NCI-H226 (cell line): ENCODE measurements around the gene FARS2.

Source experiments
- DNase-seq: peaks from one replicate; pipeline ENCODE4 v3.0.0-alpha.2; 2015

FARS2 gene

DNA sequence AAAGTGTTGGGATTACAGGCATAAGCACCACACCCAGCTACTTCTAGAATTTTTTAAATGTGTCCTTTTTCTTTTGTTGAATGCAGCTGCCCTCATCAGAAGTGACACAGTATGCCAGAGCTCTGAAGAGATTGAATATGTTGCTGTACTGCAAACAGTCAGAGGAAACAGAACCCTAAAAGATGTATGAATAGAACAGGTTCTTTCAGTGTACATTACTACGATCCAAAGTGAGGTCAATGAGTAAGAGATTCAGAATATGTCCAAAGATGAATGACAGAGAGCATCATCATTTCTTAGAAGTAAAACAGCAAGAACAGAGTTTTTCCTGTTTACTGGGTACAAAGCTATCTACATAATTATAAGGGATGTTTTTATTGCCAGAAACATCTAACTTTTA, 476.9 kb downstream of the FARS2 start:
- no peak for DNase-seq

GRCh38 chr6:5744497-5744896, 483.2 kb downstream of the FARS2 start:
- DNase-seq, result no peak

DNA sequence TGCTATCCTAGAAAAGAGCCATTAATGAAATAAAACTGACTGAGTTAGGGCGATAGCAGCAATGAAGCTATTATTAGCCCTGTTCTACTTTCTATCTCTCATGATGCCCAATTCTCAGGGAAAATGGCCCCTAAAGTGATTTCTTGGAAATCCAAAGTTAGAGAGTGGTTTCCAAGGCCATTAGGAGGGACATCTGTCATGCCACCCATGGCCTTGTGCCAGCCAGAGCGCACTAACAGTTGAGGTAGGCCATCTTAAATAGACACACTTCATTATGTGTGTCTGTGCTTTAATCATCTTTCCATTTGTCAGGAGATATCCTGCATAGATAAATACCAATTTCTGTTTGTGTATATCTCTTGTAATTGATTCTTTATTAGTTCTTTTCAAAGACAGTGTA, 483.8 kb downstream of the FARS2 start:
- no peak for DNase-seq

GRCh38 chr6:5746053-5746758, 484.9 kb downstream of the FARS2 start:
- DNase-seq, result no peak

GRCh38 chr6:5746759-5747130, 485.4 kb downstream of the FARS2 start:
- DNase-seq, result no peak

GRCh38 chr6:5747379-5747778, 486.1 kb downstream of the FARS2 start:
- no peak for DNase-seq

DNA sequence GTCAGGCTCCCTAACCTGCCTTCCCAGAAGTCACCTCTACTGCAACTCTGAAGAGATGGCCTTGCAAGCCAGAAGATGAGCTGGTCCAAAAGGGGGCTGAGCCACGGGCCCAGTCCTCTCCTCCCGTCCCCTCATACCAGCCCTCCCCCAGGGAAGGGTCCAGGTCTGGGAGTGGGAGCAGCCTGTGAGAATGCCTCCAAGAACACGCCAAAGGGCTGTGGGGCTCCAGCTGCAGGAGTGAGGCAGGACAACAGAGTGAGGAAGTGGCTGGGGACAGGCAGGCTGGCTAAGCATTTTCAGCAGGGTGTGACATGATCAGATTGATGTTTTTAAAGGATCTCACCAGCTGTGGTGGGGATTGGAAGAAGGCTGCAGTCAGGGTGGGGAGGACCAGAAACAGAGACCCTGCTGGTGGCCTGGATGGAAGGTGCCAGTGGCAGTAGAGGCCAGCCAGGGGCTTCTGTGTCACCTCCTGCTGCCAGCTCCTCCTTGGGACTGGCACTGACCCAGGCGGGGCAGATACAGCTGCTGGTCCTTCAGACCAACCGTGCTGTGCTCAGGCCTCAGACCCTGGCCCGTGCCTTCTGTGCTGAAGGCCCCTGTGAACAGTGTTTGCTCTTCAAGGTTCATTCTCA, 487.8 kb downstream of the FARS2 start:
- DNase-seq, result no peak

GRCh38 chr6:5749651-5750215, 488.4 kb downstream of the FARS2 start:
- no peak for DNase-seq

DNA sequence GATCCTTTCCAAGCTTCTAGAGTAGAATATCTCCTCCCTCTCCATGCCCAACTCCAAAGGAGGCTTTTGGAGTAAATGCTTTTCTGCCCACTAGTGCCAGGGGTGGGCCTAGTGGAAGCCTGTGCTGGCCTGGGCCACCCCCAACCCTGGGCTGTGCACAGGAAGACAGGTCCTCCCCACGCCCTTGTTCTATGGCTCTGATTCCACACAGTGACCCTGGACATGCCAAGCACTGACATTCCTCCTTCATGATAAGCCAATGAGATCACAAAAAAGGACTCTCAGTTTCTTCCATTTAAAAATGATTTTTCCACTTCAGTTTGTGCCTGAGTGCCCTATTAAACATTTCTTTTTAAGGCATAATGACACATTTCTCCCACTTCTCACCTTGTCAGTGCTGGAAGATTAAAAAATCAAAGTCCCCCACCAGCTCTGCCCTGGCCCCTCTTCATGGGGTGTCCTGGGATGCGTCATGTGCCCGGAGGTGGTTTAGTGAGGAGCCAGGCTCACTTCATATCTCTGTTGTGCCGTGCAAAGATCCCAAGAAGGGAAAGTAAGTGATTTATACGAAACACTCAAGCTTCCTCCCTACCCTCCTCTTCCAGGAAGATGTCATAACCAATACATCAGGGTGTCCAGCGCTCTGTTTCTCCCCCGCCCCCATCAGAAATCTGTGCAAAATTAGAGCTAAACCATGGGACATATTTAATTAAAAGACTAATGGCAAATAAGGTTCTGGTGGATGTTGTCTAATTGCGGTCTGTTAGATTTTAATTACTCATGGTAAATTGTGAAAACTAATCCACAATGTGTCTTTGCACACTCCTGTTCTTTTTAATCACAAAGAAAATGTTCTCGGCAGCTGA, 490.4 kb downstream of the FARS2 start:
- no peak for DNase-seq

GRCh38 chr6:5752391-5752680, 491.0 kb downstream of the FARS2 start:
- no peak for DNase-seq

DNA sequence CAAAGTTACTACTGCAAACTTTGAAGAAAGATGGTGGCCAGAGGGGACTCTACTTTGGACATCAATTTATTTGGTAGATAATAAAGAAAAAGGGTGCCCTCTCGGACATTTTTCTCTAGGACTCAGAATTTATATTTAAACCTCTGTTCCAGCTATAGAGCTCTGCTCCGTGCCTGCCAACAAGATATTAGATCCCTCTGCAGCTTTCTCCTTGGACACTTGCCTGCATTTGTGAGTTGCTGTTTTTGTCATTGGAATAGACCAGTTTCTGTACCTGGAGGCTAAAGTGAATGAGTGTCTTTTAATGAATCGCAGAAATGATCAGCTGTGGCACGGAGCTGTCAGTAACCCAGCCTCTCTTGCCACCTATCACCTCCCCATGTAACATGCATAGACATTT, 491.9 kb downstream of the FARS2 start:
- DNase-seq, result no peak

- no peak for DNase-seq
Measured at GRCh38 chr6:5754904-5755303, 493.6 kb downstream of the FARS2 start.

DNA sequence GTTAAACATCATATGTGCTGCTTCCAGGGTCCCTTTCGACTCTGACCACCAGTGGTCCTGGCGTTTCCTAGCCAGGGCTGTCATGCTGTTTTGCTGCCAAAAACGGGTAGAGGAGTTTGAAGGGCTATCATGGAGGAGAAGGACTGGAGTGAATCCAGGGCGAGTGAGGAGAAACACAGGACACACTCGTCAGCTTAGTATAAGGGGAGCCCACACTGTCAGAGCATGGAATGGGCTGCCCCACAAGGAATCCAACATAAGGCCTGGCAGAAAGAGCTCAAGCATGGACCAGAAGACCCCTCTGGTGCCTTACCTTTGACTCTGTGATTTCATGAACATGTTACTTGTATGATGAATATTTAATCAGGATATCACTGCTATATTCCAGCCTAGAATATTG, 498.3 kb downstream of the FARS2 start:
- DNase-seq, result no peak

GRCh38 chr6:5761370-5761769, 500.1 kb downstream of the FARS2 start:
- no peak for DNase-seq

DNA sequence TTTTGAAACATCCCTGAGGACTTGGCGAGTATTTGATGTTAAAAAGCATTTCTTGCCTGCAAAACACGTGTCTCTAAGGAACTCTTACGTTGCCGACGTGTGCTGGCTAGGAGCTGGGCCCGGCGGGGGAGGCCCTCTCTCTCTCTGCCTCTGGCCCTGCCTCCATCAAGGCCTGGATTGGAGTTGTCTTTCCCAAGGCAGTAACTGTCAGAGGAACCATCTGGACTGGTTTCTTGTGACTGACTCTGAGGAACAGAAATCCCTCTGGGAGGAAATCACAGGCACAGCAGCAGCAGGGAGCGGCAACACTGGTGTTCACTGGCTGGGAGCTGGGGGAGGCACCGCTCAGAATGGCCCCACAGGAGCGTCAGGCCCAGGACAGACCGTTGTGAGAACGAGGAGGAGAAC, 501.3 kb downstream of the FARS2 start:
- no peak for DNase-seq

- DNase-seq, result no peak
Measured at GRCh38 chr6:5763407-5763806, 502.1 kb downstream of the FARS2 start.

DNA sequence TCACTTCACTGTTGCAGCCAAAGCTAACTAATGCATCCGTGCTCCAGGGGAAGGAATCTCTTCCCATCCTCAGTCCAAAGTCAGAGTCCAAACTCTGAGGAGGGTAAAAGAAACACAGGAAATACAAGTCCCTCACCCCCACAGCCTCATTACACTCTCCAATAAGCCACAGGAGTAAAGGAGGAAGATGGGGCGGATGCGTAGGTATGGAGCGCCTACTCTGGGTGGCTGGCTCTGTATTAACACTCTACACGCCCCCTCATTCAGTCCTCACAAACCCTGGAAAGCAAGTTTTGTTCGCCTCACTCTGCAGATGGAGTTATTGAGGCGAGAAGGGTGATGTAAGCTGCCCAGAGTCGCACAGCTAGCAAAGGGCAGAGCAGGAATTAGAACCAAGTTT, 502.6 kb downstream of the FARS2 start:
- DNase-seq, result no peak

GRCh38 chr6:5764401-5764955, 503.2 kb downstream of the FARS2 start:
- DNase-seq, result no peak

DNA sequence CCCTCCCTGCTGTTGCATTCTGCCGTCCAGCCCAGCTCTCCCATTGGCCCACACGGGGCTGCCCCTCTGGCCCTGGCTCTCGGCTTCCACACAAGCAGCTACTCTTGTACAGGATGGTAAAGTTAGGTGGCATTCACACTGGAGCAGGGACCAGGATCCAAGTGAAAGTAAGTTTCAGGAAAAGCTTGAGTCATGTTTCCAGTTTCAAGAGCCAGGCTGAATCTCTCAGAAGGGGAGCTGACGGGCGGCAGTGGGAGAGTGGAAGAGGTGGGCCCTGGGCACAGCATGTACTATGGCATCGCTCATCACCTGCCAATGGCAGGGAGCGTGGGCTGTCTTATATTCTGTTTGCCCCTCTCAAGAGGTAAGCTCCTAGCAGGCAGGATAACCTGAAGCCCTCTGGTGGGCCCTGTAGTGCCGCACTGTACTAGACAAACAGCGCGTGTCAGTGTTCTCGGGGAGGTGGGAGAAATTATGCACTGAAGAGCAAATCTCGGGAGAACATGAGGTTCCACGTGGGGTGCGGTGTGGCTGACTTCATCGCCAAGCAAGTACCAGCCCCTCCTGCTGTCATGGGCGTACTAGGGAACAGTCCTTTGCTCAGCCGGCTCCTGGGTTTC, 503.9 kb downstream of the FARS2 start:
- DNase-seq, result no peak

GRCh38 chr6:5766260-5766659, 504.9 kb downstream of the FARS2 start:
- no peak for DNase-seq

- no peak for DNase-seq
Measured at GRCh38 chr6:5767471-5767870, 506.2 kb downstream of the FARS2 start.

- no peak for DNase-seq
Measured at GRCh38 chr6:5771211-5771610, 509.9 kb downstream of the FARS2 start.

GRCh38 chr6:5771759-5772390, 510.6 kb downstream of the FARS2 start:
- no peak for DNase-seq
